Neutrophil (primary cell): Measurements from ENCODE around the gene HOXA5.

Experiments
- H3K27ac ChIP-seq: fragments of 200-600 bp; sonication (generic); 2 replicates; pipeline ENCODE4 v1.5.1; 2016; ENCODE audit warnings: mild to moderate bottlenecking, moderate library complexity
- H3K27me3 ChIP-seq: fragments of 200-600 bp; sonication (generic); 2 replicates; pipeline ENCODE4 v1.6.0; 2016; ENCODE audit warnings: mild to moderate bottlenecking
- H3K36me3 ChIP-seq: fragments of 200-600 bp; sonication (generic); 2 replicates; pipeline ENCODE4 v1.5.1; 2017
- H3K4me1 ChIP-seq, 2 experiments: fragments of 200-600 bp in 1 of 2; sonication (generic) in 1 of 2; 1 replicate in 1 of 2; 2 replicates in 1 of 2; pipeline versions ENCODE4 v1.5.1 to v1.6.1; 2013 to 2016; ENCODE audit warnings: low read depth in 1 of 2, low read length in 1 of 2, mild to moderate bottlenecking in 1 of 2, moderate library complexity in 1 of 2; ENCODE audit not compliant: control insufficient read depth in 1 of 2, insufficient read depth in 1 of 2
- H3K4me3 ChIP-seq, 2 experiments: fragments of 200-600 bp in 1 of 2; sonication (generic) in 1 of 2; 1 replicate in 1 of 2; 2 replicates in 1 of 2; pipeline ENCODE4 v1.5.1; 2013 to 2016; ENCODE audit warnings: low read depth in 1 of 2, low read length in 1 of 2, mild to moderate bottlenecking in 1 of 2, moderate library complexity in 1 of 2
- H3K9me3 ChIP-seq: fragments of 200-600 bp; sonication (generic); 2 replicates; pipeline ENCODE4 v1.5.1; 2016
- CTCF ChIP-seq: fragments of 200-600 bp; sonication (generic); IDR thresholded peaks from 2 replicates; pipeline ENCODE4 v1.5.1; 2016; ENCODE audit warnings: antibody characterized with exemption

The HOXA5 gene

DNA sequence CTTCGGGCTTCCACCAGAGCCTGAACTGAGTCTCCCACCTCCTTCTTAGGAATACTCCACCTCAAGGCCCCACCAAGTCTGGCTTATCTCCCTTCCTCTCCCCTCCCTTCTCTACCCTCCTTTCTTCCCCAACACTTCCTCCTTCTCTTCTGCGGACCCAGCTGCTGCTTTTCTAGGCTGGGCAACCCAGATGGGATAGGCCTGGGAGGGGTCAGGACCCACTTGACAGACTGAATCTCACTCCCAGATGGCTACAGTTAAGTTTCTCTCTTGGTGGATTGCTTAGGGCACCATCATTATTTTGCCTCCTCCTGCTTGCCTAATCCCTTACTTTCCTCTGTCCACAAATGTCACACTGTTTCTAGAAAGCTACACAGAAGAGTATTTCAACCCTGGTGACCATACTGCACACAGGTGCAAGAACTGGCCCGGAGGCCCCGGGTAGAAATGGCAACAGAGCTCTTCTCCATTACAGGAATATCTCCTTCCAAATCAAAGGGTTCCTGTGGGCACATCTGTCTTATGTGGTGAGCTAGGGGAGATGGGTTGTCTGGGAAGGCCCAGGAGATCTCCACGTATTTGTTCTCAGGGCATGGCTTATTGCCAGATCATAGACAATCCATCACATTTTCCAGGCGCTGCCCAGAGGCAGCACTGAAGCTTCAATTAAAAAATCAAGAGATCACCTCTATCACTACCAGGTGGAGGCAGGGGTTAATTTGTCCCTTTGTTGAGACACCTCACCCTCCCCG, 46.7 kb upstream of the HOXA5 start:
- Histone ChIP-seq H3K36me3 (no peaks in the 10 kb centered on the region), H3K27me3 (peaks cover 100% of the 10 kb centered on the region), H3K9me3 (no peaks in the 10 kb centered on the region), H3K4me1 (peaks cover 45 to 53% of the 10 kb centered on the region in 2 experiments), H3K4me3 (no peak overlapping the region), H3K27ac (no peak overlapping the region)
- TF ChIP-seq CTCF: no peak

GRCh38 chr7:27189295-27189996, 46.0 kb upstream of the HOXA5 start:
- Histone ChIP-seq H3K36me3 (no peaks in the 10 kb centered on the region), H3K27ac (no peak overlapping the region), H3K27me3 (peaks cover 100% of the 10 kb centered on the region), H3K4me3 (peak overlapping the region; percentile 1 to 50), H3K9me3 (no peaks in the 10 kb centered on the region), H3K4me1 (peaks cover 51 to 60% of the 10 kb centered on the region in 2 experiments)
- no peak for TF ChIP-seq CTCF

DNA sequence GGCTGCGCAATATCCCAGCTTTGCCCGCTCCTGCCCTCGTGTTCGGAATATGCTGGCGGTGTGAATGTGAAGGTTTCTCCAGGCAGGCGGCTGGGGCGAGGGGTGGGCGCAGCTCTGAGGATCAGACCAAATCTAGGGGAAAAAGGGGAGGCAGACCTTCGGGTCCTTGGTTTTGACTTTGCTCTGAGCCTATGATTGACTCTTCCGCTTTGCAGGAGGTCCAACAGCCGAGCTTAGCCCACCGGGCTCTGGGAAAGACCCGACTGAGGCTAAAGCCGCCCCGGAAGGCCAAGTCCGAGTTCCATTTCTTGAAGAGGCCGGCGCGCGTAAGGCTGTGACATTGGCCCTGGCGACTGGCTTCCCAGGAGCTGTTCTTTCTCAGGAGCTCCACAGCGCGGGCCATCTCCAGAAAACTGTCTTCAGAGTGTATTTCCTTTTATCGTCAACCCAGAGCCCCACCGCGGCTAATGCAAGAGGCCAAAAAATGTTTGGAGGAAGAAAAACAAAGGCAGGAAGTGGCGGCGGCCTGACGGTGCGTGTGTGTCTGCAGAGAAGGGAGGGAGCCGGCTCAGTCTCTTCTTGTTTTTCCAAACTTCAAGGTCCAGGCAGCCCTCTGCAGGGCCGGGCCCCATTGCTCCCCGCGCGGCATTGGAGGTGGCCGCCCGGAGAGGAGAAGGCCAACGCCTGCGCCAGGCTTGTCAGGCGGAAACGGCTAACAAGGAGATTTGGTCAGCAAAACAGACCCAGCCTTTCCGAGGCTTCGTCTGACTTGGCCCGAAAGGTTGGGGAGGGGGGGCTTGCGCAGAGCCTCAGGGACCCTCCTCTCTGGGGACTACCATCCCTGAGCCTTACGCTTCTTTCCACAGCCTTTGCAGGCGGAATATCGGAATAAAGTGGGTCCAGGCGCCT, 45.2 kb upstream of the HOXA5 start:
- peaks cover 100% of the 10 kb centered on the region for H3K27me3 ChIP-seq
- H3K36me3 ChIP-seq: no peaks in the 10 kb centered on the region
- peaks cover 58 to 66% of the 10 kb centered on the region in 2 experiments for H3K4me1 ChIP-seq
- H3K9me3 ChIP-seq: no peaks in the 10 kb centered on the region
- no peak for TF ChIP-seq CTCF
- H3K4me3 ChIP-seq: peak overlapping the region; percentile 1 to 50
- H3K27ac ChIP-seq: no peak overlapping the region

DNA sequence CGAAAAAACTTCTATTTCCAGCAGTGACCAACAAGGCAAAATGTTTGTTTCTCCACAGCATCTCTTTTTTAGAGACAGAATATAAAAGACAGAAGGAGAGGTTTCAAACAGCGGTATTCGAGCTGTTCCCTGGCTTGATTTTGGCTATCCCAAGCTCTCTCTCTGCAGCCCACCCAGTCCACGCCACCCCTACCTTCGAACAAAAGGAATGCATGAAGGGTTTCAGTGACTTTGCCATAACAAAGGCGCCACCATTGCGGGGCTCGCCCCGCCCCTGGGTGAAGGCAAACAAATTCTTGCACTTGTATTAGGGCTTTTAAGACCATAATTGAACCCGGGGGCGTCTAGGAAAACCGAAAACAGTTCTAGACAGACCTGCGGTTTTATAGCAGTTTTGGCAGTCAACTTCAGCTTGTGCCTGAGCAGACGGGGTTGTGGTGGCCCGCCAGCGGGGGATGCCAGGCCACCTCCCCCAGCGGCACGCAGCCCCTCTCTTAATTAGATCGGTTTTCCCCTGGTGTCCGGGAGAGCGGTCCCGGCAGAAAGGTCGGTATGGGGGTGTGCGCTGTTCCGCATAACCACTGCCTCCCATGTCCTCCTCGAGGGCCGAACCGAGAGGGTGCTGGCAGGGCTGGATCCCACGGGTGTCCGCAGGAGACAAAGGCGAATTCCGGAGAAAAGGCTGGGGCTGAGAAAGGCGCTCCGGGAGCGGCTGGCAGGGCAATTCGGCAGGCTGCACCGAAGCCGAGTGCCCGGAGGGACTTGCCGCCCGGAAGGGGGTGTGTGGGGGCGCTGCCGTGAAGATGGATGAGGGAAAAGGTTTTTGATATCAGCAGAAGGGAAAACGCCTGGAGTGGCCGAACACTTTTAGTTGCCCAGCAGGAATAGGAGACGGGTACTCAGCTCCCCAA, 44.2 kb upstream of the HOXA5 start:
- Histone ChIP-seq H3K27me3 (peaks cover 100% of the 10 kb centered on the region), H3K36me3 (no peaks in the 10 kb centered on the region), H3K27ac (no peak overlapping the region), H3K4me1 (peaks cover 51 to 63% of the 10 kb centered on the region in 2 experiments), H3K4me3 (peak overlapping the region in 1 of 2 experiments; percentile 50), H3K9me3 (no peaks in the 10 kb centered on the region)
- TF ChIP-seq CTCF: no peak
